ENCODE results near the gene MIXL1. TPM values are rescaled to one million over a fixed set of nuclear protein-coding genes. Genes with fewer than 3 reads are reported as not detected.

The MIXL1 gene
- total RNA-seq, 1 experiment from 2014 or later = not detected

GRCh38 chr1:226226601-226227000 lies 3.1 kb downstream of the MIXL1 start:
- no peaks in the 10 kb centered on the region for H3K27me3 Mint-ChIP-seq (ENCODE audit: insufficient read depth, unreplicated experiment)
- no peak overlapping the region for H3K4me3 Mint-ChIP-seq (ENCODE audit: unreplicated experiment)
- H3K9me3 Mint-ChIP-seq (ENCODE audit: unreplicated experiment) = no peaks in the 10 kb centered on the region
- CTCF ChIA-PET = interaction anchor here (0.5 to 1.9 kb wide), 8 partner anchors 15 to 181 kb away, joined by 3 to 5 read pairs (median 4); partner anchors contain the start of gene PARP1
- no peak overlapping the region for H3K27ac Mint-ChIP-seq (ENCODE audit: low read depth, unreplicated experiment)
- no TSS peak for BruUV-seq (replicated peaks)
- no peaks in the 10 kb centered on the region for H3K4me1 Mint-ChIP-seq (ENCODE audit: insufficient read depth, unreplicated experiment)
- DNase-seq (ENCODE audit: unreplicated experiment) = no peak
- intact Hi-C loops (cut with micrococcal nuclease) = no loop called here
- H3K36me3 Mint-ChIP-seq (ENCODE audit: insufficient read depth, unreplicated experiment) = peaks cover 8% of the 10 kb centered on the region
- no peak for TF ChIP-seq CTCF (IDR thresholded peaks at IDR 0.05; ENCODE audit: unreplicated experiment)
- POLR2A ChIA-PET = interaction anchor here (1.0 to 1.6 kb wide), 4 partner anchors 16 to 104 kb away, joined by 3 to 4 read pairs (median 4); no protein-coding TSS in a partner anchor

GRCh38 chr1:226233293-226233692 lies 9.8 kb downstream of the MIXL1 start:
- ChIA-PET CTCF (interaction anchor here (0.6 to 1.7 kb wide), 3 partner anchors 32 to 103 kb away, joined by 3 to 7 read pairs (median 3); no protein-coding TSS in a partner anchor), POLR2A (interaction anchor here (0.6 to 1.5 kb wide), 2 partner anchors 66 to 90 kb away, joined by 4 to 6 read pairs; no protein-coding TSS in a partner anchor)
- H3K4me3 Mint-ChIP-seq (ENCODE audit: unreplicated experiment) = no peak overlapping the region

GRCh38 chr1:226233806-226234205 lies 10.3 kb downstream of the MIXL1 start:
- CTCF ChIA-PET = interaction anchor here (0.9 to 1.7 kb wide), 2 partner anchors 37 to 102 kb away, joined by 3 to 7 read pairs; no protein-coding TSS in a partner anchor
- TF ChIP-seq CTCF (IDR thresholded peaks at IDR 0.05; ENCODE audit: unreplicated experiment) = no peak
- Mint-ChIP-seq H3K4me3 (ENCODE audit: unreplicated experiment) (no peak overlapping the region), H3K27ac (ENCODE audit: low read depth, unreplicated experiment) (no peak overlapping the region), H3K36me3 (ENCODE audit: insufficient read depth, unreplicated experiment) (peaks cover 51% of the 10 kb centered on the region), H3K27me3 (ENCODE audit: insufficient read depth, unreplicated experiment) (no peaks in the 10 kb centered on the region), H3K4me1 (ENCODE audit: insufficient read depth, unreplicated experiment) (no peaks in the 10 kb centered on the region), H3K9me3 (ENCODE audit: unreplicated experiment) (no peaks in the 10 kb centered on the region)
- POLR2A ChIA-PET = interaction anchor here (0.6 to 1.5 kb wide), 3 partner anchors 9 to 91 kb away, joined by 3 to 6 read pairs (median 4); no protein-coding TSS in a partner anchor
- no TSS peak for BruUV-seq (replicated peaks)
- DNase-seq (ENCODE audit: unreplicated experiment) = no peak
- intact Hi-C loops (cut with micrococcal nuclease) = no loop called here

More at GRCh38 chr1:226233293-226233692, 9.8 kb downstream of the MIXL1 start:
- no peak for TF ChIP-seq CTCF (IDR thresholded peaks at IDR 0.05; ENCODE audit: unreplicated experiment)
- DNase-seq (ENCODE audit: unreplicated experiment) = no peak
- Mint-ChIP-seq H3K27me3 (ENCODE audit: insufficient read depth, unreplicated experiment) (no peaks in the 10 kb centered on the region), H3K36me3 (ENCODE audit: insufficient read depth, unreplicated experiment) (peaks cover 46% of the 10 kb centered on the region), H3K4me1 (ENCODE audit: insufficient read depth, unreplicated experiment) (no peaks in the 10 kb centered on the region), H3K9me3 (ENCODE audit: unreplicated experiment) (no peaks in the 10 kb centered on the region), H3K27ac (ENCODE audit: low read depth, unreplicated experiment) (no peak overlapping the region)
- intact Hi-C loops (cut with micrococcal nuclease) = no loop called here
- BruUV-seq (replicated peaks) = no TSS peak

GRCh38 chr1:226236826-226237225 lies 13.4 kb downstream of the MIXL1 start:
- H3K36me3 Mint-ChIP-seq (ENCODE audit: insufficient read depth, unreplicated experiment) = peaks cover 55% of the 10 kb centered on the region
- intact Hi-C loops (cut with micrococcal nuclease) = no loop called here
- BruUV-seq (replicated peaks) = no TSS peak
- H3K9me3 Mint-ChIP-seq (ENCODE audit: unreplicated experiment) = no peaks in the 10 kb centered on the region
- no peak for DNase-seq (ENCODE audit: unreplicated experiment)
- ChIA-PET CTCF (no interaction called here), POLR2A (interaction anchor here (1.0 to 1.1 kb wide), 2 partner anchors 18 to 31 kb away, joined by 3 read pairs; no protein-coding TSS in a partner anchor)
- no peak for TF ChIP-seq CTCF (IDR thresholded peaks at IDR 0.05; ENCODE audit: unreplicated experiment)
- no peak overlapping the region for H3K4me3 Mint-ChIP-seq (ENCODE audit: unreplicated experiment)
- no peaks in the 10 kb centered on the region for H3K4me1 Mint-ChIP-seq (ENCODE audit: insufficient read depth, unreplicated experiment)
- no peaks in the 10 kb centered on the region for H3K27me3 Mint-ChIP-seq (ENCODE audit: insufficient read depth, unreplicated experiment)
- no peak overlapping the region for H3K27ac Mint-ChIP-seq (ENCODE audit: low read depth, unreplicated experiment)
